ENCODE data around the gene ITPRID2.

The ITPRID2 gene

DNA sequence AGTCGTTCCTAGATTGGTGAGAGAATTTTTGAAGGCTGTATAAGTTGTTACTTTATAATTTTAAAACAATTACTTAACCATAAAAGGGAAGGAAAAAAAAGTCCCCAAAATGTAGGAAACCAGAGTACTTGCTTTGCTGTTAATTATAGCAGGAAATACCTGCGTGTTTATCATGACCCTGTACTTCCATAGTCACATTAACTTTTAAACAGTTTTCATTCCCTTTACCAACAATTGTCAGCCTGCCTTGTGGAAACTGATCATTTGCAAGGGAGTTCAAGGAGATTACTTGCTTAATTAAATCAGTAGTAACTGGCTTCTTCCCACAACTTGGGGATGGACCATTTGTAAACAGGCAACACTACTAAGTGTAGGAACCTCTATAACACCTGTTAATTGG, 6.4 kb upstream of the ITPRID2 start:
- H3K27ac ChIP-seq (ENCODE audit: low read length), result no peak overlapping the region
- no peaks in the 10 kb centered on the region for H3K9me3 ChIP-seq (ENCODE audit: insufficient read depth, low read length)
- peaks cover 7% of the 10 kb centered on the region for H3K27me3 ChIP-seq (ENCODE audit: low read depth, low read length)
- no peak overlapping the region for H3K4me3 ChIP-seq (ENCODE audit: low read length)
- H3K9ac ChIP-seq (ENCODE audit: low read length), result no peak overlapping the region
- H4K20me1 ChIP-seq (ENCODE audit: insufficient read depth, low read length), result no peaks in the 10 kb centered on the region
- no peaks in the 10 kb centered on the region for H3K36me3 ChIP-seq (replicated peaks; ENCODE audit: low read depth, low read length)
- H3K79me2 ChIP-seq (ENCODE audit: low read length), result no peaks in the 10 kb centered on the region
- H2AFZ ChIP-seq (ENCODE audit: low read depth, low read length), result no peak overlapping the region
- H3K4me1 ChIP-seq (ENCODE audit: low read length), result no peaks in the 10 kb centered on the region
- no peak overlapping the region for H3K4me2 ChIP-seq (ENCODE audit: low read length)
- TF ChIP-seq EZH2phosphoT487 (IDR thresholded peaks at IDR 0.05; ENCODE audit: low read depth), result no peak
- TF ChIP-seq, protein P1, sequence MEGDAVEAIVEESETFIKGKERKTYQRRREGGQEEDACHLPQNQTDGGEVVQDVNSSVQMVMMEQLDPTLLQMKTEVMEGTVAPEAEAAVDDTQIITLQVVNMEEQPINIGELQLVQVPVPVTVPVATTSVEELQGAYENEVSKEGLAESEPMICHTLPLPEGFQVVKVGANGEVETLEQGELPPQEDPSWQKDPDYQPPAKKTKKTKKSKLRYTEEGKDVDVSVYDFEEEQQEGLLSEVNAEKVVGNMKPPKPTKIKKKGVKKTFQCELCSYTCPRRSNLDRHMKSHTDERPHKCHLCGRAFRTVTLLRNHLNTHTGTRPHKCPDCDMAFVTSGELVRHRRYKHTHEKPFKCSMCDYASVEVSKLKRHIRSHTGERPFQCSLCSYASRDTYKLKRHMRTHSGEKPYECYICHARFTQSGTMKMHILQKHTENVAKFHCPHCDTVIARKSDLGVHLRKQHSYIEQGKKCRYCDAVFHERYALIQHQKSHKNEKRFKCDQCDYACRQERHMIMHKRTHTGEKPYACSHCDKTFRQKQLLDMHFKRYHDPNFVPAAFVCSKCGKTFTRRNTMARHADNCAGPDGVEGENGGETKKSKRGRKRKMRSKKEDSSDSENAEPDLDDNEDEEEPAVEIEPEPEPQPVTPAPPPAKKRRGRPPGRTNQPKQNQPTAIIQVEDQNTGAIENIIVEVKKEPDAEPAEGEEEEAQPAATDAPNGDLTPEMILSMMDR (IDR thresholded peaks at IDR 0.05; ENCODE audit: low read depth, low read length), result no peak

DNA sequence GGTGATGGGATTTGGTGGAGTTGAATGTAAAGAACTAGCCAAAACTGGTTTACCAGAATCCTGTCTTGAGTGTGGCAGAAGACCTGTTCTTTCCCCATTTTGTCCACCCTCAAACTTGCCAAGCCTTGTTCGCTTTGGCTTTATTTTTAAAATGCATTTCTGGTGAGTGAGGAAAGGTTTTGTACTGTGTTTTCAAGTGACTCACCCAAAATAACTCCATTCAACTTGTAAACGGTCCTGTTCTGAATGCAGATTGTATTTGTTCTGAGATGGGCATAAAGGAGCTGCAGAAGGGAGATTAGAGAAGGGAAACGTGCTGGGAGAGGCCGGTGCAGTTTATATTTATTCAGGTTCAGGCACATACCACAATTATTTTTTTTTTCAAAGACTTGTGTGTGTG, 5.3 kb upstream of the ITPRID2 start:
- H2AFZ ChIP-seq (ENCODE audit: low read depth, low read length), result no peak overlapping the region

DNA sequence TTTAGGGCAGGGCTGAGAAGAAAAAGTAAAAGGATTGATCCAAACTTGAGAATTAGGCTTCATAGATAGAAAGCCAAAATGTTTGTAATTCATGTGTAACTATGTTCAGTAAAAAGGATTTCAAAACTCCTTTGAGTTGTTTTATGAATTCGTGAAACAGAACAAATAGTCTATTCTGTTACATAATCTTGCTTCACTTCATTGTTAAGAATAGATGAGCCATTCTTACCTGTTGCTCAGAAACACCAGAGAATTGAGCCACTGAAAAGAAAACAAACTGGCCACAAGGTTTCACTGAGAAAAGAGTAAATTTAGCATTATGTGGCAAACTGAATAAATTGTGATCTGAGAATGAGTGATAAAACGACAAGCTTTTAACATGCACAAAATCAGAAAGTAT, 4.5 kb upstream of the ITPRID2 start:
- no peak for TF ChIP-seq EZH2phosphoT487 (IDR thresholded peaks at IDR 0.05; ENCODE audit: low read depth)
- TF ChIP-seq, protein P1 (IDR thresholded peaks at IDR 0.05; ENCODE audit: low read depth, low read length), result no peak
- H3K36me3 ChIP-seq (replicated peaks; ENCODE audit: low read depth, low read length), result no peaks in the 10 kb centered on the region
- H3K4me1 ChIP-seq (ENCODE audit: low read length), result peaks cover 7% of the 10 kb centered on the region
- peaks cover 12% of the 10 kb centered on the region for H3K27me3 ChIP-seq (ENCODE audit: low read depth, low read length)
- H3K9me3 ChIP-seq (ENCODE audit: insufficient read depth, low read length), result no peaks in the 10 kb centered on the region
- H3K4me2 ChIP-seq (ENCODE audit: low read length), result no peak overlapping the region
- no peak overlapping the region for H3K4me3 ChIP-seq (ENCODE audit: low read length)
- H4K20me1 ChIP-seq (ENCODE audit: insufficient read depth, low read length), result no peaks in the 10 kb centered on the region
- no peak overlapping the region for H2AFZ ChIP-seq (ENCODE audit: low read depth, low read length)
- H3K9ac ChIP-seq (ENCODE audit: low read length), result no peak overlapping the region
- H3K79me2 ChIP-seq (ENCODE audit: low read length), result peaks cover 2% of the 10 kb centered on the region; the same call in 1 of the 2 replicates
- no peak overlapping the region for H3K27ac ChIP-seq (ENCODE audit: low read length)

More for the DNA sequence above, 5.3 kb upstream of the ITPRID2 start:
- Histone ChIP-seq H3K79me2 (ENCODE audit: low read length) (no peaks in the 10 kb centered on the region), H4K20me1 (ENCODE audit: insufficient read depth, low read length) (no peaks in the 10 kb centered on the region), H3K36me3 (replicated peaks; ENCODE audit: low read depth, low read length) (no peaks in the 10 kb centered on the region), H3K4me1 (ENCODE audit: low read length) (peaks cover 7% of the 10 kb centered on the region), H3K27me3 (ENCODE audit: low read depth, low read length) (peaks cover 12% of the 10 kb centered on the region), H3K4me2 (ENCODE audit: low read length) (no peak overlapping the region), H3K27ac (ENCODE audit: low read length) (no peak overlapping the region), H3K9me3 (ENCODE audit: insufficient read depth, low read length) (no peaks in the 10 kb centered on the region), H3K9ac (ENCODE audit: low read length) (no peak overlapping the region), H3K4me3 (ENCODE audit: low read length) (no peak overlapping the region)
- TF ChIP-seq, protein P1 (IDR thresholded peaks at IDR 0.05; ENCODE audit: low read depth, low read length), result no peak
- TF ChIP-seq EZH2phosphoT487 (IDR thresholded peaks at IDR 0.05; ENCODE audit: low read depth), result no peak

DNA sequence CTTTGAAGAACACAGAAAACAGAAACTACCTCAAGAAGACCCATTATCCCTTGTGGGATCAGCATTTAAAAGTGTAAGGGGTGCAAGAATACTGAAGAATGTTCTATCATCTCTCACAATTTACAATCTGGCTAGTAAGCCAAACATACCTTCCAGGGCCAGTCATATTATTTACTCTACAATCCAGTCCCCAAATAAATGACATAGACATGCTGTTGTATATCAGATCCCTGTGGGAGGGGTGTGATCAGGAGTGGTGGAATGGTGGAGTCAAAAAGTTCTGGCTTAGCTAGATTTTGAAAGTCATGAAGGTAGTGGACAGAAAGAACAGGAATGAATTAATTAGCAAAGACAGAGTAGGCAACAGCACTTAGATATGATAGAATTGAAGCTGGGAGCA, 1.8 kb upstream of the ITPRID2 start:
- H3K27ac ChIP-seq (ENCODE audit: low read length), result no peak overlapping the region
- no peaks in the 10 kb centered on the region for H4K20me1 ChIP-seq (ENCODE audit: insufficient read depth, low read length)
- no peak overlapping the region for H3K4me2 ChIP-seq (ENCODE audit: low read length)
- peaks cover 12% of the 10 kb centered on the region for H3K27me3 ChIP-seq (ENCODE audit: low read depth, low read length)
- H3K4me1 ChIP-seq (ENCODE audit: low read length), result peaks cover 16% of the 10 kb centered on the region
- TF ChIP-seq, protein P1 (IDR thresholded peaks at IDR 0.05; ENCODE audit: low read depth, low read length), result no peak
- TF ChIP-seq EZH2phosphoT487 (IDR thresholded peaks at IDR 0.05; ENCODE audit: low read depth), result no peak
- peaks cover 13% of the 10 kb centered on the region for H3K79me2 ChIP-seq (ENCODE audit: low read length)
- peaks cover 13% of the 10 kb centered on the region for H3K36me3 ChIP-seq (replicated peaks; ENCODE audit: low read depth, low read length)
- no peak overlapping the region for H2AFZ ChIP-seq (ENCODE audit: low read depth, low read length)
- H3K9ac ChIP-seq (ENCODE audit: low read length), result no peak overlapping the region
- no peaks in the 10 kb centered on the region for H3K9me3 ChIP-seq (ENCODE audit: insufficient read depth, low read length)
- H3K4me3 ChIP-seq (ENCODE audit: low read length), result no peak overlapping the region
